Smooth muscle cell (in vitro differentiated cells): Measurements from ENCODE around the gene RGS2. TPM values are rescaled to one million over a fixed set of nuclear protein-coding genes. Genes with fewer than 3 reads are reported as not detected.

Experiments
- DNase-seq: peaks from one replicate; lab custom pipeline; 2025; ENCODE audit not compliant: unreplicated experiment; lab: John Stamatoyannopoulos, UW
- H2AFZ ChIP-seq: fragments of 200-600 bp; sonication (generic); 2 replicates; pipeline ENCODE4 v1.6.0; 2016; ENCODE audit warnings: antibody characterized with exemption, low read depth, mild to moderate bottlenecking
- H3F3A ChIP-seq: fragments of 200-600 bp; sonication (generic); 2 replicates; pipeline ENCODE4 v1.6.0; 2017; ENCODE audit warnings: antibody characterized with exemption, low read depth
- H3K27ac ChIP-seq: fragments of 200-600 bp; sonication (generic); 2 replicates; pipeline ENCODE4 v1.5.1; 2016; ENCODE audit warnings: low read depth, mild to moderate bottlenecking
- H3K27me3 ChIP-seq: fragments of 200-600 bp; sonication (generic); 2 replicates; pipeline ENCODE4 v1.6.1; 2016; ENCODE audit warnings: low read depth, mild to moderate bottlenecking
- H3K36me3 ChIP-seq: fragments of 200-600 bp; sonication (generic); 2 replicates; pipeline ENCODE4 v1.5.1; 2016; ENCODE audit warnings: low read depth
- H3K4me1 ChIP-seq: fragments of 200-600 bp; sonication (generic); 2 replicates; pipeline ENCODE4 v1.5.1; 2016; ENCODE audit warnings: low read depth
- H3K4me2 ChIP-seq: fragments of 200-600 bp; sonication (generic); 2 replicates; pipeline ENCODE4 v1.6.0; 2016; ENCODE audit warnings: mild to moderate bottlenecking
- H3K4me3 ChIP-seq: fragments of 200-600 bp; sonication (generic); 2 replicates; pipeline ENCODE4 v1.5.1; 2016; ENCODE audit warnings: mild to moderate bottlenecking
- H3K79me2 ChIP-seq: fragments of 200-600 bp; sonication (generic); 2 replicates; pipeline ENCODE4 v1.6.0; 2016; ENCODE audit warnings: low read depth, mild to moderate bottlenecking
- H3K9ac ChIP-seq: fragments of 200-600 bp; sonication (generic); 2 replicates; pipeline ENCODE4 v1.6.0; 2016; ENCODE audit warnings: low read depth
- H3K9me3 ChIP-seq: fragments of 200-600 bp; sonication (generic); replicated peaks from 2 replicates; pipeline ENCODE4 v1.5.1; 2016; ENCODE audit warnings: low read depth
- H4K20me1 ChIP-seq: fragments of 200-600 bp; sonication (generic); 2 replicates; pipeline ENCODE4 v1.6.0; 2016; ENCODE audit warnings: low read depth
- WGBS: methylation state at CpG from one replicate; pipeline ENCODE4 v1.1.7; 2016; ENCODE audit warnings: low lambda C conversion rate; 5-methylcytosine and 5-hydroxymethylcytosine counted together
- polyA plus RNA-seq: library from polyadenylated mRNA; unstranded; fragments of >200 nt; fragmentation: Nextera tagmentation; extraction: Ambion mirVana; gene quantifications from 2 replicates; pipeline ENCODE4 v1.2.1, GENCODE V29; 2016
- total RNA-seq: library from RNA; depleted of rRNA; stranded (reverse); fragments of >200 nt; gene quantifications from 2 replicates; pipeline ENCODE4 v1.2.3, GENCODE V29; 2014
- TF ChIP-seq, protein P1 (sequence below): fragments of 200-600 bp; sonication (generic); IDR thresholded peaks from 2 replicates; pipeline ENCODE4 v1.5.1; 2017; ENCODE audit warnings: borderline replicate concordance, mild to moderate bottlenecking, antibody characterized with exemption; ENCODE audit not compliant: insufficient read depth, poor library complexity, severe bottlenecking

Gene RGS2
- total and polyA plus RNA-seq, 2 experiments from 2014 or later: 122 to 153 TPM

- Histone ChIP-seq H3F3A (no peaks in the 10 kb centered on the region), H3K27ac (no peak overlapping the region), H3K79me2 (no peaks in the 10 kb centered on the region), H3K4me2 (no peak overlapping the region), H3K4me3 (no peak overlapping the region), H2AFZ (no peak overlapping the region), H3K27me3 (no peaks in the 10 kb centered on the region), H3K9ac (no peak overlapping the region), H3K4me1 (no peaks in the 10 kb centered on the region), H3K36me3 (no peaks in the 10 kb centered on the region), H3K9me3 (no peaks in the 10 kb centered on the region), H4K20me1 (no peaks in the 10 kb centered on the region)
- no peak for DNase-seq
- WGBS: 70% methylated on average over 9 of the region's 9 CpGs
- TF ChIP-seq, protein P1, sequence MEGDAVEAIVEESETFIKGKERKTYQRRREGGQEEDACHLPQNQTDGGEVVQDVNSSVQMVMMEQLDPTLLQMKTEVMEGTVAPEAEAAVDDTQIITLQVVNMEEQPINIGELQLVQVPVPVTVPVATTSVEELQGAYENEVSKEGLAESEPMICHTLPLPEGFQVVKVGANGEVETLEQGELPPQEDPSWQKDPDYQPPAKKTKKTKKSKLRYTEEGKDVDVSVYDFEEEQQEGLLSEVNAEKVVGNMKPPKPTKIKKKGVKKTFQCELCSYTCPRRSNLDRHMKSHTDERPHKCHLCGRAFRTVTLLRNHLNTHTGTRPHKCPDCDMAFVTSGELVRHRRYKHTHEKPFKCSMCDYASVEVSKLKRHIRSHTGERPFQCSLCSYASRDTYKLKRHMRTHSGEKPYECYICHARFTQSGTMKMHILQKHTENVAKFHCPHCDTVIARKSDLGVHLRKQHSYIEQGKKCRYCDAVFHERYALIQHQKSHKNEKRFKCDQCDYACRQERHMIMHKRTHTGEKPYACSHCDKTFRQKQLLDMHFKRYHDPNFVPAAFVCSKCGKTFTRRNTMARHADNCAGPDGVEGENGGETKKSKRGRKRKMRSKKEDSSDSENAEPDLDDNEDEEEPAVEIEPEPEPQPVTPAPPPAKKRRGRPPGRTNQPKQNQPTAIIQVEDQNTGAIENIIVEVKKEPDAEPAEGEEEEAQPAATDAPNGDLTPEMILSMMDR: no peak
These were observed 30.6 kb downstream of the RGS2 start for GRCh38 chr1:192839162-192840066.

DNA sequence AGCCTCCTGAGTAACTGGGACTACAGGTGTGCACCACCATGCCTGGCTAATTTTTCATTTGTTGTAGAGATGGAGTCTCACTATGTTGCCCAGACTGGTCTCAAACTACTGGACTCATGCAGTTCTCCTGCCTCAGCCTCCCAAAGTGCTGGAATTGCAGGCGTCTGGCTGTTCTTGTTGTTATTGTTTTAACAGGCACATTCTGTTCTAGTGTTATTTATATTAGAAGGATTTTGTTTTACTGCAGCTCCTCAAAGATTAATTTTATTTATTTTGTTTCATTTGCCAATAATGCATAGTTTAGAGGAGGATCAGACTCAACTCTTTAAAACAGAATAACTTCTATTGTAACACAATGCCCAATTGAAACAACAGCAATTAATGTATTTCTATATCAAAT, 35.5 kb downstream of the RGS2 start:
- Histone ChIP-seq H3F3A (no peaks in the 10 kb centered on the region), H2AFZ (no peak overlapping the region), H3K27ac (no peak overlapping the region), H3K4me1 (no peaks in the 10 kb centered on the region), H3K9me3 (no peaks in the 10 kb centered on the region), H3K4me2 (no peak overlapping the region), H3K9ac (no peak overlapping the region), H3K79me2 (no peaks in the 10 kb centered on the region), H4K20me1 (no peaks in the 10 kb centered on the region), H3K36me3 (no peaks in the 10 kb centered on the region), H3K4me3 (no peak overlapping the region), H3K27me3 (no peaks in the 10 kb centered on the region)
- 88% methylated on average over 1 of the region's 1 CpG for WGBS
- TF ChIP-seq, protein P1: no peak
- no peak for DNase-seq

- H3K27me3 ChIP-seq: no peaks in the 10 kb centered on the region
- 30% methylated on average over 2 of the region's 2 CpGs for WGBS
- TF ChIP-seq, protein P1: no peak
- no peaks in the 10 kb centered on the region for H3F3A ChIP-seq
- H4K20me1 ChIP-seq: no peaks in the 10 kb centered on the region
- no peak overlapping the region for H3K4me2 ChIP-seq
- no peaks in the 10 kb centered on the region for H3K79me2 ChIP-seq
- no peaks in the 10 kb centered on the region for H3K4me1 ChIP-seq
- H3K36me3 ChIP-seq: no peaks in the 10 kb centered on the region
- H2AFZ ChIP-seq: no peak overlapping the region
- H3K9me3 ChIP-seq: no peaks in the 10 kb centered on the region
- DNase-seq: no peak
- H3K27ac ChIP-seq: peak overlapping the region; percentile 10
- no peak overlapping the region for H3K4me3 ChIP-seq
- H3K9ac ChIP-seq: no peak overlapping the region
These were observed 38.1 kb downstream of the RGS2 start for GRCh38 chr1:192846950-192847349.
